ENCODE measurements around the gene ALMS1.

GRCh38 chr2:73503992-73504570, 118.4 kb downstream of the ALMS1 start:
- no peak for TF ChIP-seq CTCF (conservative IDR thresholded peaks at IDR 0.05; ENCODE audit: low read depth, low read length)
- TF ChIP-seq EZH2 (IDR thresholded peaks at IDR 0.05; ENCODE audit: borderline replicate concordance, low read depth, low read length, poor library complexity, severe bottlenecking) = no peak
